GM12891 (cell line): Measurements from ENCODE around the gene RASSF1.

Experiments used
- DNase-seq: peaks from one replicate; pipeline ENCODE4 v3.0.0; 2011; ENCODE audit warnings: low spot score; ENCODE audit not compliant: insufficient read length
- FAIRE-seq: peaks from 2 replicates; lab custom pipeline; 2011; peaks lifted over from hg19 to GRCh38; lab: Jason Lieb, UNC
- PAX5 ChIP-seq: IDR thresholded peaks from 2 replicates; pipeline ENCODE4 v1.6.1; 2011; ENCODE audit warnings: low read length, moderate library complexity, mild to moderate bottlenecking; ENCODE audit not compliant: insufficient read depth, severe bottlenecking
- POLR2A ChIP-seq: IDR thresholded peaks from 2 replicates; pipeline ENCODE4 v1.6.1; 2011; ENCODE audit warnings: low read depth, low read length, control low read depth
- POLR2AphosphoS5 ChIP-seq: IDR thresholded peaks from 2 replicates; pipeline ENCODE4 v1.6.1; 2011; ENCODE audit warnings: low read depth, low read length, control low read depth
- POU2F2 ChIP-seq: IDR thresholded peaks from 2 replicates; pipeline ENCODE4 v1.6.1; 2011; ENCODE audit warnings: low read depth, mild to moderate bottlenecking, control low read depth, low read length, moderate library complexity
- SPI1 ChIP-seq: IDR thresholded peaks from 2 replicates; pipeline ENCODE4 v1.6.1; 2011; ENCODE audit warnings: low read depth, low read length, control low read depth
- TAF1 ChIP-seq: IDR thresholded peaks from 2 replicates; pipeline ENCODE4 v1.6.1; 2011; ENCODE audit warnings: low read depth, low read length, control low read depth

RASSF1 gene

GRCh38 chr3:50323614-50324199 lies 16.9 kb downstream of the RASSF1 start:
- FAIRE-seq (no peak), DNase-seq (no peak)
- no peak for TF ChIP-seq SPI1
- TF ChIP-seq TAF1 = no peak
- TF ChIP-seq POU2F2 = no peak
- no peak for TF ChIP-seq PAX5
- TF ChIP-seq POLR2AphosphoS5 = no peak
- TF ChIP-seq POLR2A = no peak

GRCh38 chr3:50323092-50323600 lies 17.5 kb downstream of the RASSF1 start:
- FAIRE-seq (no peak), DNase-seq (no peak)
- TF ChIP-seq SPI1 (no peak), POLR2AphosphoS5 (no peak), POLR2A (no peak), TAF1 (no peak), PAX5 (no peak), POU2F2 (no peak)

- no peak for DNase-seq
- no peak for TF ChIP-seq TAF1
- TF ChIP-seq POLR2A = no peak
- TF ChIP-seq POU2F2 = no peak
- no peak for TF ChIP-seq PAX5
- FAIRE-seq = no peak
These were observed 18.1 kb downstream of the RASSF1 start, which contains the start of gene HYAL2 for GRCh38 chr3:50322386-50323091. HYAL2 (minus strand) TSS chr3:50322745; CDS start chr3:50320489, 2,256 bp downstream.

- TF ChIP-seq POLR2AphosphoS5 (no peak), SPI1 (no peak), PAX5 (no peak), TAF1 (no peak), POU2F2 (no peak), POLR2A (no peak)
- peak; percentile 56 for FAIRE-seq
- no peak for DNase-seq
These were observed 18.6 kb downstream of the RASSF1 start for GRCh38 chr3:50322115-50322385.

- TF ChIP-seq POU2F2 (no peak), POLR2A (no peak), TAF1 (no peak), POLR2AphosphoS5 (no peak; the same call in 1 of the 2 replicates), SPI1 (no peak), PAX5 (no peak)
- DNase-seq = peak; percentile 93
- FAIRE-seq = peak; percentile 88
These were observed 19.1 kb downstream of the RASSF1 start for GRCh38 chr3:50321336-50322114.

GRCh38 chr3:50320853-50321335 lies 19.7 kb downstream of the RASSF1 start:
- DNase-seq = peak; percentile 80
- TF ChIP-seq POU2F2 (no peak), SPI1 (no peak), TAF1 (no peak), POLR2AphosphoS5 (no peak), POLR2A (no peak), PAX5 (no peak)
- FAIRE-seq = no peak

GRCh38 chr3:50319894-50320625 lies 20.6 kb downstream of the RASSF1 start:
- no peak for FAIRE-seq
- DNase-seq = no peak
- TF ChIP-seq POLR2AphosphoS5 (no peak), POLR2A (no peak)

GRCh38 chr3:50319181-50319893 lies 21.3 kb downstream of the RASSF1 start:
- no peak for TF ChIP-seq POU2F2
- no peak for TF ChIP-seq POLR2A
- no peak for TF ChIP-seq SPI1
- TF ChIP-seq PAX5 = no peak
- no peak for TF ChIP-seq TAF1
- TF ChIP-seq POLR2AphosphoS5 = no peak
- no peak for FAIRE-seq
- DNase-seq = no peak

GRCh38 chr3:50318615-50319014 lies 22.0 kb downstream of the RASSF1 start:
- DNase-seq (no peak), FAIRE-seq (no peak)
- TF ChIP-seq POLR2A (no peak), TAF1 (no peak), SPI1 (no peak), POU2F2 (no peak), PAX5 (no peak), POLR2AphosphoS5 (no peak)
